ENCODE measurements around the gene ZBTB17.

ZBTB17 gene

GRCh38 chr1:15963363-15963967, 12.4 kb downstream of the ZBTB17 start:
- DNase-seq (ENCODE audit: insufficient read length, low spot score) (no peak), FAIRE-seq (no peak)

- FAIRE-seq (no peak), DNase-seq (ENCODE audit: insufficient read length, low spot score) (no peak)
These were observed 13.1 kb downstream of the ZBTB17 start for GRCh38 chr1:15962671-15963362.

GRCh38 chr1:15962176-15962575, 13.7 kb downstream of the ZBTB17 start:
- DNase-seq (ENCODE audit: insufficient read length, low spot score): no peak
- FAIRE-seq: no peak

GRCh38 chr1:15961492-15961891, 14.4 kb downstream of the ZBTB17 start:
- FAIRE-seq (no peak), DNase-seq (ENCODE audit: insufficient read length, low spot score) (no peak)

GRCh38 chr1:15960808-15961207, 15.1 kb downstream of the ZBTB17 start:
- FAIRE-seq: no peak
- no peak for DNase-seq (ENCODE audit: insufficient read length, low spot score)

GRCh38 chr1:15959827-15960446, 16.0 kb downstream of the ZBTB17 start:
- FAIRE-seq (no peak), DNase-seq (ENCODE audit: insufficient read length, low spot score) (no peak)

- DNase-seq (ENCODE audit: insufficient read length, low spot score) (no peak), FAIRE-seq (no peak)
These were observed 16.5 kb downstream of the ZBTB17 start for GRCh38 chr1:15959424-15959823.

GRCh38 chr1:15958793-15959192, 17.1 kb downstream of the ZBTB17 start:
- FAIRE-seq (no peak), DNase-seq (ENCODE audit: insufficient read length, low spot score) (no peak)

GRCh38 chr1:15958111-15958510, 17.8 kb downstream of the ZBTB17 start:
- FAIRE-seq (no peak), DNase-seq (ENCODE audit: insufficient read length, low spot score) (no peak)

- FAIRE-seq (no peak), DNase-seq (ENCODE audit: insufficient read length, low spot score) (no peak)
These were observed 18.4 kb downstream of the ZBTB17 start for GRCh38 chr1:15957221-15958095.

- FAIRE-seq (no peak), DNase-seq (ENCODE audit: insufficient read length, low spot score) (no peak)
These were observed 19.8 kb downstream of the ZBTB17 start for GRCh38 chr1:15956150-15956549.

GRCh38 chr1:15955552-15955951, 20.3 kb downstream of the ZBTB17 start:
- FAIRE-seq (no peak), DNase-seq (ENCODE audit: insufficient read length, low spot score) (no peak)

GRCh38 chr1:15954316-15954715, 21.6 kb downstream of the ZBTB17 start:
- FAIRE-seq (no peak), DNase-seq (ENCODE audit: insufficient read length, low spot score) (no peak)

- DNase-seq (ENCODE audit: insufficient read length, low spot score) (no peak), FAIRE-seq (no peak)
These were observed 22.1 kb downstream of the ZBTB17 start for GRCh38 chr1:15953791-15954241.

GRCh38 chr1:15953294-15953771, 22.6 kb downstream of the ZBTB17 start:
- FAIRE-seq: no peak
- no peak for DNase-seq (ENCODE audit: insufficient read length, low spot score)

- DNase-seq (ENCODE audit: insufficient read length, low spot score) (no peak), FAIRE-seq (no peak)
These were observed 23.3 kb downstream of the ZBTB17 start for GRCh38 chr1:15952317-15953258.

- DNase-seq (ENCODE audit: insufficient read length, low spot score): no peak
These were observed 24.4 kb downstream of the ZBTB17 start for GRCh38 chr1:15951341-15952153.

GRCh38 chr1:15950763-15951295, 25.1 kb downstream of the ZBTB17 start:
- DNase-seq (ENCODE audit: insufficient read length, low spot score) (no peak), FAIRE-seq (no peak)

More at GRCh38 chr1:15951341-15952153, 24.4 kb downstream of the ZBTB17 start:
- no peak for FAIRE-seq

- DNase-seq (ENCODE audit: insufficient read length, low spot score) (no peak), FAIRE-seq (no peak)
These were observed 25.6 kb downstream of the ZBTB17 start for GRCh38 chr1:15950302-15950701.

Data from GM19239 (cell line).